HT1080 (cell line): ENCODE data around the gene UBE3A. TPM values are rescaled to one million over a fixed set of nuclear protein-coding genes. Genes with fewer than 3 reads are reported as not detected.
A peak's percentile ranks its signal among the peaks of the same experiment; 100 is the strongest.

Source experiments
- DNase-seq: peaks from one replicate; pipeline ENCODE4 v3.0.0-alpha.2; 2015; ENCODE audit warnings: low read depth
- total RNA-seq: library from RNA; depleted of rRNA; stranded (reverse); fragments of >200 nt; shearing (Covaris generic); gene quantifications from 2 replicates; pipeline ENCODE4 v1.2.3, GENCODE V29; 2014

UBE3A gene
- total RNA-seq, 1 experiment from 2014 or later = 69.5 TPM

- no peak for DNase-seq
Measured at GRCh38 chr15:25406846-25407245, 32.0 kb downstream of the UBE3A start.

DNA sequence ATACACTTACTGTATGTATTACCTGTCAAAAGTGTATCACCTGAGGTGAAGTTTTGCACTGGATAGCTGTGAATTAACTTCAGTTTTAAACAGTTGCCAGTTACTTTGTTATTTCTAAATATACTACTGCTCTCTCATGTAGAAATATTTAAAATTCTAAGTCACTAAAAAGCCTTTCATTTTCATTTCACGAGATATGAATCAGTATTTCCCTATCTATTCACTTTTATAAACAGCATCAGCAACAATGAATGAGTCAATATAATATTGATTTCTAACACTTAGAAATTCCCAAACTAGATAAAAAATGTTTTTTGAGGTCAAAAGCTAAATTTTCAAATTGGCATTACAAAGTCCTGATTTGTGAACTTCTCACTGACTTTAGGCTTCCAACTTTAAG, 32.6 kb downstream of the UBE3A start:
- no peak for DNase-seq

- DNase-seq = no peak
Measured at GRCh38 chr15:25403771-25404170, 35.1 kb downstream of the UBE3A start.

GRCh38 chr15:25402342-25402741, 36.5 kb downstream of the UBE3A start:
- DNase-seq = no peak

- no peak for DNase-seq
Measured at GRCh38 chr15:25401501-25401900, 37.3 kb downstream of the UBE3A start.

GRCh38 chr15:25397100-25397499, 41.7 kb downstream of the UBE3A start:
- no peak for DNase-seq

GRCh38 chr15:25394898-25395297, 43.9 kb downstream of the UBE3A start:
- DNase-seq = no peak

GRCh38 chr15:25392806-25393205, 46.0 kb downstream of the UBE3A start:
- no peak for DNase-seq

DNA sequence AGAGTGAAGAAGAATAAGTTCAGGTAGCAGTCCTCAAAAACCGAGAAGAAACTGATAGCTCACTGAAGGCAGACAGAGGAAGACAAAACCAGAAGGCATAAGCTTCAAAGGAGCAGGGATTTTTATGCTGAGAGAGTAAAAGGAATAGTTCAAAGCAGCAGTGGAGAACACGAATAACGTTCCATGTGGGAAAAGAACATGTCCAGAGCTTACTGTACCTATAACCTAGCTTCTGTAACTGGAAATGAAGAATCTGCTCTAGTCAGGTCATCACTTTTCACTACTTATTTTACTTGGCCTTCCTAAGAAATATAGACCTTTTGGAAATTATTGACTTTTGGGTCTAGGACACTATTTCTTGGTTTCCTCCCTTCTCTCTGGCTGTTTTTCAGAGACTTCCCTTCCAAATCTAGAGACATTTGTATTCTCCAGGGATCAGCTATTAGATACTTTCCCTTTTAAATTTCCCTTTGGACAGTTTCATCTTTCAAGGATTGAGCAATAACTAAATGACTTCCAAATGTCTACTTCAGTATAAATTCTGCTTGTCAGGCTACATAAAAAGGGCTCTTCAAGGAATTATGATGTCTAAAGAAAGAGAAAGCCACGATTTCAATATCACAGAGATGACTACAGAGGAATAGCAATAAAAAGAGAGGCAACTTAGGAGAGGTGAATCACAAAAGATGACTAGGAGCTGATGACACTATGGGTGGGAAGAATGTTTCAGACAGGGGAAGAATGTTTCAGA, 46.7 kb downstream of the UBE3A start:
- DNase-seq = peak; percentile 76

GRCh38 chr15:25385986-25386385, 52.8 kb downstream of the UBE3A start:
- DNase-seq = no peak

GRCh38 chr15:25381579-25381978, 57.2 kb downstream of the UBE3A start:
- DNase-seq = no peak

DNA sequence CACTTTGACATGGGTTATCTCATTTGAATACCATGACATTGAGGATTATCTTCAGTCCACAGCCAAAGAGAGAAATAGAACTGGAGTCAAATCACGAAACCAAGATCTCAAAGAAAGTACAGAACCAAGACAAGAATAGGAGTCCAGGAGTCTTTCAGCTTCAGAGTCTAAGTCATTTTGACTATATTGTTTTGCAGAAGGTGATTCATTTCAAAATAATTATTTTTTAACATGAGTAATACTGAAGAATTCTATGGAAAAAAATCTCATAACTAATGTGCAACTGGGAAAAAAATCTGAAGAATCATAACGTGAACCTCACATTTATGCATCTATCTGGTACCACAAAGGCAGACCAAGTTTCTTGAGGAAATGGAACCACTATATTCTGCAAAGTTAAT, 60.3 kb downstream of the UBE3A start:
- no peak for DNase-seq

DNA sequence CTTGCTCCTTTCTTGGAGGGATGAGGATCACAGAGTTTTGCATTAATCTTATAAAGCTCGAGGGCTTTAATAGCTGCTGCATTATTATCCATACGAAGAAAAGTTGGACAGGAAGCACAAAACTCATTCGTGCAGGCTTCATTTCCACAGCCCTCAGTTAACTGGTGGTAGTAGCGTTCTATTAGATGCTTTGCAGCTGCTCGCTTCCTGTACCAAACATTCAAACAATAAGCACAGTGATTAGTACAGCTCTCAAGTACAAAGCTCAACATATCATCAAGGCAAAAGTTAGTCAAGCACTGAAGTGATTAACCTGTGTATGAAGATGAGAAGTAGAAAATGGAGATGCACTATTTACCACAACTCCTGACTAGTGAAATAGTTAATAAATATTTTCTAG, 63.3 kb downstream of the UBE3A start:
- DNase-seq = no peak

DNA sequence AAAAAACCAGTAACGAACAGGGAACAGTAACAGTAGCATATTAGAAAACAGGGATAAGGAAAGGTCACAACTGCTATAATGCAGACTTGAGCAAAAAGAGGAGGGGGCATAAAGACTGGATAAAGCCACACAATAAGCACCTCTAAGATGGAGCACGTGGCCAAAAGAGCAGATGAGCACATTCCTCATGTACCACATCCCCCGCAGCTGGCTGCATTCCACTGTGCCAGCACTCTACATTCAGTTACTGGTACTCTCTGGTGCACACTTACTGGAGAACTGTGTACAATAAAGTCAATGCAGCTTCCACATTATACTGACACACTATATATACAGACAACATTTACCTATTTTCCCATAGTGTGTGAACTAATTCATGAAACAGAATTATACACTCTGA, 64.7 kb downstream of the UBE3A start:
- peak; percentile 5 for DNase-seq

- DNase-seq = no peak
Measured at GRCh38 chr15:25372298-25372697, 66.5 kb downstream of the UBE3A start.

- no peak for DNase-seq
Measured at GRCh38 chr15:25368850-25369249, 70.0 kb downstream of the UBE3A start.

DNA sequence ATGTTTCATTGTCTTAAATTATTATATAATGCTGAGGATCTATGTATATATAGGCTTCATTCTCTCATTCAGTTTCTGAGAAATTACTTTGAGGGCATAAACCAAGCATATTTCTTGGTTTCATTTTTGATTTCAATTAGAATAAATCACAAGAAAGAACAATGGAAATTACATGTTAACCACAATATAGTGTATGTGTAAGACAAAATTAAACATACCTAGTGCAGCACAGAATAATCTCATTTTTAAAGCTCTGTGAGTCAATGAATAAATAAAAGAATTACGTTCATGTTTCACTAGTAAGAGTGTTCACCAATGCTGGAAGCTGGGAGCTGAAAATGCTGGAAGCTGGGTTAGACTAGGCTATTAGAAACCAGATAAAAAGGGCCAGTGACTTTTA, 72.8 kb downstream of the UBE3A start:
- DNase-seq = no peak

DNA sequence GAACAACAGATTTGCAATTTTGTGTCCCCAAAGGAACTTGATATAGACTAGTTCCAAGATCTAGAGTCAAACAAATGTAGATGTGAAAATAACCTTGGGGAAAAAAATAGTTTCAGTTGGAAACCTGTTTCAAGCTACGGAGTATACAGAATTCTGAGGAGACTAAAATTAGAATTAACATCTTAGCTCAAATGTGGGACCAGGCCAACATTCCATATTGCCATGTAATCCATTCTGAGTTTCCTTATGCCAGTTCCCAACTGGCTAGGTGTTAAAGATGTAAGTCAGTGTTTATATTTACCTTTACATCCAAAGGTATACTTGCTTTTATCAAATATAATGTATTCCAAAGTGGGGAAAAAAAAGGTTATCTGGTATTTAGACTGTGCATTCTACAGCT, 76.3 kb downstream of the UBE3A start:
- no peak for DNase-seq

DNA sequence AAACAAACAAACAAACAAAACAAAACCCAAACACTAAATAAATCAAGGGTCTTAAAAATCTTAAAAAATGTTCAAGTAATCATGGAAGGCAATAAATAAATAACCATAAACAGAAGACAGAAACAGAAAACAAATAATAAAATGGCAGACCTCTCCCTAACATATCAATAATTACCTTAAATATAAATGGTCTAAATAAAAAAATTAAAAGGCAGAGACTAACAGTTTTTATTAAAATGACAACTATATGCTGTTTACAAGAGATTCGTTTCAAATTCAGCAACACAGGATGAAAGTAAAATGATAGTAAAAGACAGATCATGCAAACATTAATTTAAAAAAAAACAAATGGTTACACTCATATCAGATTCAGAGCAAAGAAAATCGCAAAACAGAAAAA, 91.1 kb downstream of the UBE3A start:
- no peak for DNase-seq

GRCh38 chr15:25346371-25346770, 92.5 kb downstream of the UBE3A start:
- DNase-seq = no peak

- DNase-seq = peak; percentile 5
Measured at GRCh38 chr15:25345943-25346342, 92.9 kb downstream of the UBE3A start.

GRCh38 chr15:25342629-25343028, 96.2 kb downstream of the UBE3A start:
- DNase-seq = no peak

DNA sequence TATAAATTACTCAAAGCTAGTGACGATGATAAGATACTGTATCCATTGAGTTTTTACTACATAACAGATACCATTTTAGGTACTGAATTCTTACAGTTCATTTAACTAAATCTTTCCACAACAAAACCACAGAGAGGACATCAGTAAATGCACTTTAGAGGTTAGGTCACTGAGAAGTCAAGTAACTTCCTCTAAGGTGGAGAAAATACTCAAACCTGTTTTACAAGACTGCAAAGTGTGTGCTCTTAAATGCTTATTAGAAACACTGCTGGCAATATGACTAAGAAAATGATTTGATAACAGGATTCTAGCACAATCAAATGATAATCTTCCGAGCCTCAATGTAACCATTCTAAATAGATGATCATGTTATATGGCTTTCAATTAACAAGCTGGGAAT, 99.4 kb downstream of the UBE3A start:
- no peak for DNase-seq

DNA sequence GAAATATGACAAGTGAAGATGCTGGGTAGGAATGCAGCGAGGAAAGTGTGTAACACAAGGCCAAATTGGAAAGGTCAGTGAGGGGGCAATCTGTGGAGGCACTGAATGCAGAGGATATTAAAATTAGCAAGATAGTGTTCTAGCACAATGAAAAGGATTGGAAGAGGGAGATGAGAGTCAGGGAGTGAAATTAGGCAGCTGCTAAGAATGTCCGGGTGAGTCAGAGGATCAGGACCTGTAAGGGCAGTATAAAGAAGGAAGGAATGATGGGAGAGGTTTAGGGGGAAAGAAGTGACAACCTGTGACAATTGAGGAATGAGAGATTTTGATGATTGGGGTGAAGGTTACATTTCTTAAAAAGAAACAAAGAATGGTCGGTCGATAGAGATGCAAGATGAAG, 103.5 kb downstream of the UBE3A start:
- no peak for DNase-seq
